WTC11 (cell line): Measurements from ENCODE around the gene SMCO2. TPM values are rescaled to one million over a fixed set of nuclear protein-coding genes. Genes with fewer than 3 reads are reported as not detected.

Source experiments
- ATAC-seq: fragments of 200-7000 bp; cut with Tn5 transposase; 2 replicates; pipeline ENCODE4 v1.10.0; 2021; ENCODE audit warnings: mild to moderate bottlenecking, moderate library complexity
- CTCF ChIA-PET: fragments of 300-600 bp; sonication (Branson Sonifier 250); formaldehyde crosslinking; loops from one replicate; lab custom pipeline; 2021; ENCODE audit warnings: antibody characterized with exemption; lab: Charles Lee
- POLR2A ChIA-PET: fragments of 350-600 bp; sonication (Branson Sonifier 250); formaldehyde crosslinking; loops from one replicate; lab custom pipeline; 2021; ENCODE audit warnings: antibody characterized with exemption; lab: Charles Lee
- DNase-seq: peaks from one replicate; pipeline ENCODE4 v3.0.0; 2021; ENCODE audit warnings: low spot score
- H3K27ac Mint-ChIP-seq: 2 replicates; pipeline ENCODE4 v1.8.0; 2021; ENCODE audit warnings: mixed read lengths
- H3K27me3 Mint-ChIP-seq: 2 replicates; pipeline ENCODE4 v1.8.0; 2021; ENCODE audit warnings: low read depth, mild to moderate bottlenecking, moderate library complexity, mixed read lengths
- H3K36me3 Mint-ChIP-seq: 2 replicates; pipeline ENCODE4 v1.8.0; 2021; ENCODE audit warnings: mixed read lengths
- H3K4me1 Mint-ChIP-seq: 2 replicates; pipeline ENCODE4 v1.8.0; 2022; ENCODE audit warnings: mixed read lengths
- H3K4me3 Mint-ChIP-seq: 2 replicates; pipeline ENCODE4 v1.8.0; 2021; ENCODE audit warnings: mild to moderate bottlenecking, moderate library complexity, mixed read lengths
- H3K9me3 Mint-ChIP-seq: 2 replicates; pipeline ENCODE4 v1.8.0; 2021; ENCODE audit warnings: mixed read lengths
- ATF2 ChIP-seq: sonication (generic); formaldehyde crosslinking; IDR thresholded peaks from 2 replicates; pipeline ENCODE4 v1.8.1; 2022; ENCODE audit warnings: low read depth, missing genetic modification reagents, borderline replicate concordance
- ATF6 ChIP-seq: sonication (generic); formaldehyde crosslinking; IDR thresholded peaks from 2 replicates; pipeline ENCODE4 v1.8.1; 2023; ENCODE audit warnings: mild to moderate bottlenecking, missing genetic modification reagents
- E2F5 ChIP-seq: sonication (generic); formaldehyde crosslinking; IDR thresholded peaks from 2 replicates; pipeline ENCODE4 v1.8.1; 2022; ENCODE audit warnings: mild to moderate bottlenecking, moderate library complexity, missing genetic modification reagents
- GABPB1 ChIP-seq: sonication (generic); formaldehyde crosslinking; IDR thresholded peaks from 2 replicates; pipeline ENCODE4 v1.8.1; 2023; ENCODE audit warnings: mild to moderate bottlenecking, missing genetic modification reagents
- IRF2 ChIP-seq: sonication (generic); formaldehyde crosslinking; IDR thresholded peaks from 2 replicates; pipeline ENCODE4 v1.8.0; 2022; ENCODE audit warnings: low read depth, missing genetic modification reagents, borderline replicate concordance
- MAX ChIP-seq: sonication (generic); formaldehyde crosslinking; IDR thresholded peaks from 2 replicates; pipeline ENCODE4 v1.8.0; 2022; ENCODE audit warnings: mild to moderate bottlenecking, missing genetic modification reagents
- MLX ChIP-seq: sonication (generic); formaldehyde crosslinking; IDR thresholded peaks from 2 replicates; pipeline ENCODE4 v1.8.1; 2023; ENCODE audit warnings: mild to moderate bottlenecking, missing genetic modification reagents, moderate library complexity
- MXD4 ChIP-seq: fragments of 250-450 bp; sonication (Bioruptor Pico); IDR thresholded peaks from 2 replicates; pipeline ENCODE4 v1.8.0; 2021; ENCODE audit warnings: mild to moderate bottlenecking, moderate library complexity, borderline replicate concordance
- NFYB ChIP-seq: sonication (generic); formaldehyde crosslinking; conservative IDR thresholded peaks from 2 replicates; pipeline ENCODE4 v1.8.0; 2022; ENCODE audit warnings: low read depth, missing genetic modification reagents
- PREB ChIP-seq: sonication (generic); formaldehyde crosslinking; IDR thresholded peaks from 2 replicates; pipeline ENCODE4 v1.8.1; 2022; ENCODE audit warnings: mild to moderate bottlenecking, missing genetic modification reagents, moderate library complexity, borderline replicate concordance
- SMAD4 ChIP-seq: sonication (generic); formaldehyde crosslinking; IDR thresholded peaks from 2 replicates; pipeline ENCODE4 v1.8.0; 2022; ENCODE audit warnings: mild to moderate bottlenecking, missing genetic modification reagents
- TCF7 ChIP-seq: sonication (generic); formaldehyde crosslinking; IDR thresholded peaks from 2 replicates; pipeline ENCODE4 v1.8.0; 2022; ENCODE audit warnings: mild to moderate bottlenecking, low read depth, missing genetic modification reagents, moderate library complexity
- USF2 ChIP-seq: sonication (generic); formaldehyde crosslinking; IDR thresholded peaks from 2 replicates; pipeline ENCODE4 v1.8.1; 2023; ENCODE audit warnings: mild to moderate bottlenecking, missing genetic modification reagents, moderate library complexity
- ZNF219 ChIP-seq: sonication (generic); formaldehyde crosslinking; IDR thresholded peaks from 2 replicates; pipeline ENCODE4 v1.8.0; 2023; ENCODE audit warnings: missing genetic modification reagents, mild to moderate bottlenecking, borderline replicate concordance
- ZNF512 ChIP-seq: sonication (generic); formaldehyde crosslinking; IDR thresholded peaks from 2 replicates; pipeline ENCODE4 v1.8.1; 2022; ENCODE audit warnings: missing genetic modification reagents, borderline replicate concordance
- total RNA-seq: library from RNA; stranded (reverse); gene quantifications from 3 replicates; pipeline ENCODE4 v1.2.3, GENCODE V29; 2021
- TF ChIP-seq, protein P1 (sequence below): sonication (generic); formaldehyde crosslinking; IDR thresholded peaks from 2 replicates; pipeline ENCODE4 v1.8.0; 2022; ENCODE audit warnings: missing genetic modification reagents
- TF ChIP-seq, protein P2 (sequence below): sonication (generic); formaldehyde crosslinking; IDR thresholded peaks from 2 replicates; pipeline ENCODE4 v1.8.1; 2023; ENCODE audit warnings: mild to moderate bottlenecking, moderate library complexity, missing genetic modification reagents

Gene SMCO2
- total RNA-seq, 1 experiment from 2014 or later, result 0.52 TPM

DNA sequence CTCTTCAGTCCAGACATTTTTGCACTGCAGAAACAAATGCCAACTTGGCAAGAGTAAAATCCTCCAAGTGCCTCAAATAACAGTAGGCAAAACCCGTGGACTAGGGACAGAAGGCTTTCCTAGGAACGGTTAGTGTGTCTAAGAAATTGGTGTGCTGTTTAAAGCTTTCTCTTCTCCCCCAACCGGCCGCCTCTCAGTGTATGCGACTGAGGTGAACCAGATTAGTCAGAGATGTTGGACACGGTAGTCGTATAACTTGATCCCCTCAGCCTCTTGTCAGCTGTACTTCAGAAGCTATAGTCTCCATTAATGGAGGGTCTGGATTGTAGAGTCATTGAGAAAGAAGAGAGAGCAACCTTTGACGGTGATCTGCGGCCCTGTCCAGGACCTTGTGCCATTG lies 99.1 kb downstream of the SMCO2 start (continued):
- TF ChIP-seq, protein P1, sequence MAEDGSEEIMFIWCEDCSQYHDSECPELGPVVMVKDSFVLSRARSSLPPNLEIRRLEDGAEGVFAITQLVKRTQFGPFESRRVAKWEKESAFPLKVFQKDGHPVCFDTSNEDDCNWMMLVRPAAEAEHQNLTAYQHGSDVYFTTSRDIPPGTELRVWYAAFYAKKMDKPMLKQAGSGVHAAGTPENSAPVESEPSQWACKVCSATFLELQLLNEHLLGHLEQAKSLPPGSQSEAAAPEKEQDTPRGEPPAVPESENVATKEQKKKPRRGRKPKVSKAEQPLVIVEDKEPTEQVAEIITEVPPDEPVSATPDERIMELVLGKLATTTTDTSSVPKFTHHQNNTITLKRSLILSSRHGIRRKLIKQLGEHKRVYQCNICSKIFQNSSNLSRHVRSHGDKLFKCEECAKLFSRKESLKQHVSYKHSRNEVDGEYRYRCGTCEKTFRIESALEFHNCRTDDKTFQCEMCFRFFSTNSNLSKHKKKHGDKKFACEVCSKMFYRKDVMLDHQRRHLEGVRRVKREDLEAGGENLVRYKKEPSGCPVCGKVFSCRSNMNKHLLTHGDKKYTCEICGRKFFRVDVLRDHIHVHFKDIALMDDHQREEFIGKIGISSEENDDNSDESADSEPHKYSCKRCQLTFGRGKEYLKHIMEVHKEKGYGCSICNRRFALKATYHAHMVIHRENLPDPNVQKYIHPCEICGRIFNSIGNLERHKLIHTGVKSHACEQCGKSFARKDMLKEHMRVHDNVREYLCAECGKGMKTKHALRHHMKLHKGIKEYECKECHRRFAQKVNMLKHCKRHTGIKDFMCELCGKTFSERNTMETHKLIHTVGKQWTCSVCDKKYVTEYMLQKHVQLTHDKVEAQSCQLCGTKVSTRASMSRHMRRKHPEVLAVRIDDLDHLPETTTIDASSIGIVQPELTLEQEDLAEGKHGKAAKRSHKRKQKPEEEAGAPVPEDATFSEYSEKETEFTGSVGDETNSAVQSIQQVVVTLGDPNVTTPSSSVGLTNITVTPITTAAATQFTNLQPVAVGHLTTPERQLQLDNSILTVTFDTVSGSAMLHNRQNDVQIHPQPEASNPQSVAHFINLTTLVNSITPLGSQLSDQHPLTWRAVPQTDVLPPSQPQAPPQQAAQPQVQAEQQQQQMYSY (CRISPR knock-in tag), result no peak

GRCh38 chr12:27547592-27547991 lies 101.1 kb downstream of the SMCO2 start:
- H3K27ac Mint-ChIP-seq, result no peak overlapping the region
- no peaks in the 10 kb centered on the region for H3K27me3 Mint-ChIP-seq
- no peak for DNase-seq
- no peak overlapping the region for H3K4me3 Mint-ChIP-seq
- CTCF ChIA-PET, result no interaction called here
- POLR2A ChIA-PET, result no interaction called here
- TF ChIP-seq GABPB1 (CRISPR knock-in tag) (no peak), SMAD4 (CRISPR knock-in tag) (no peak), PREB (CRISPR knock-in tag) (no peak), TCF7 (no peak), E2F5 (no peak), ZNF512 (CRISPR knock-in tag) (no peak), ZNF219 (CRISPR knock-in tag) (no peak), ATF6 (CRISPR knock-in tag) (no peak), MAX (CRISPR knock-in tag) (no peak), ATF2 (CRISPR knock-in tag) (no peak), IRF2 (CRISPR knock-in tag) (no peak), NFYB (no peak), USF2 (CRISPR knock-in tag) (no peak), MLX (CRISPR knock-in tag) (no peak), MXD4 (no peak)
- TF ChIP-seq, protein P2, sequence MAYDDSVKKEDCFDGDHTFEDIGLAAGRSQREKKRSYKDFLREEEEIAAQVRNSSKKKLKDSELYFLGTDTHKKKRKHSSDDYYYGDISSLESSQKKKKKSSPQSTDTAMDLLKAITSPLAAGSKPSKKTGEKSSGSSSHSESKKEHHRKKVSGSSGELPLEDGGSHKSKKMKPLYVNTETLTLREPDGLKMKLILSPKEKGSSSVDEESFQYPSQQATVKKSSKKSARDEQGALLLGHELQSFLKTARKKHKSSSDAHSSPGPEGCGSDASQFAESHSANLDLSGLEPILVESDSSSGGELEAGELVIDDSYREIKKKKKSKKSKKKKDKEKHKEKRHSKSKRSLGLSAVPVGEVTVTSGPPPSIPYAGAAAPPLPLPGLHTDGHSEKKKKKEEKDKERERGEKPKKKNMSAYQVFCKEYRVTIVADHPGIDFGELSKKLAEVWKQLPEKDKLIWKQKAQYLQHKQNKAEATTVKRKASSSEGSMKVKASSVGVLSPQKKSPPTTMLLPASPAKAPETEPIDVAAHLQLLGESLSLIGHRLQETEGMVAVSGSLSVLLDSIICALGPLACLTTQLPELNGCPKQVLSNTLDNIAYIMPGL (CRISPR knock-in tag), result no peak
- peaks cover 7% of the 10 kb centered on the region for H3K9me3 Mint-ChIP-seq
- no peak for ATAC-seq
- peaks cover 26% of the 10 kb centered on the region for H3K4me1 Mint-ChIP-seq
- H3K36me3 Mint-ChIP-seq, result peaks cover 7% of the 10 kb centered on the region
